NOMO-1 (cell line): ENCODE measurements around the gene GLOD4.
A peak's percentile ranks its signal among the peaks of the same experiment; 100 is the strongest.
"Not testable (repeated sequence)": the region's sequence is repeated elsewhere in the genome, so short reads cannot be mapped to it uniquely, and the experiment has no call there.

ENCODE experiments used
- DNase-seq, 2 experiments: peaks; one replicate each; lab custom pipeline; 2025; ENCODE audit not compliant: unreplicated experiment in 2 of 2; lab: John Stamatoyannopoulos, UW

GLOD4 gene

DNA sequence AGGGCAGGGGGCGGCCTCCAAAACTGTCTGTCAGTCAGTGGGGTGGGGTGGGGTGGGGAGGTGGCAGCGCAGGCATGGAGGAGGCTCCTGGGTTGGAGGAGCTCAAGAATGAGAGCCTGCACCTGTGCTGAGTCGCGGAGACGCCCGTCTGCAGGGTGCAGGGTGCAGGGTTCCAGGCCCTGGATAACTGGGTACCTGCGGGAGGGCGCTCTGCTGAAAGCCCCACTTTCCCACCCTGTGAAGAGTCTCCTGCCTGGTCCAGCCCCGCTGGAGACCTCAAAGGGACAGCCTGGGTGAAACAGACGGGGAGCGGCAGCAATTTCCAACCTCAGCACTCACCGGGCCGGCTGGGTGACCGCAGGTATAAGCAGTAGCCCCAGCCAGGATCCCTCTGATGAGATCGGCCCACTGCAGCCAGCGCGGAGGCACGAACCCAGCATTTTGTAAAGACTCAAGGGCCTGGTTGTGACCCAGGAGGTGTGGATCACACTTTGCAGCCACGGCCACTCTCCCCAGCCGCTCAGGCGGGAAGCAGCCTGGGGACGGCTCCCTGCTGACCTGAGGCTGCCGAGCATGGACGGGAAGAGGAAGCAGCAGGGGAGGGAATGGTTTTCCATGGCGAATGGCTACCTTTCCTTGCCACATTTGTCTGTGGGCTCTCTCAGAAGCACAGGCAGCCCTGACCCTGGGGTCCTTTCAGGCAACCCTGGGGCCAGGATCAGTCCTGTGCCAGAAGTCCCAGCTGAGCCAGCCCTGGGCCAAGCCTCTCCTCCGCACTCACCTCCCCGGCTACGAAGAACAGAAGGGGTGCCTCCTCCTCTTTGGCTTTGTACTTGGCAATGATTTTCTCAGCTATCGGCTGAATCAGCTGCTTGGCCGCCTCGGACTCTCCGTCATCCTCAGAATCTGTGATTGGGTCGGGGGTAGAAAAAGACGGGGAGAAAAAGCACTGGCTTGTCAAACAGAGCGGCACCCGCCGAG is 21.1 kb upstream of the GLOD4 start:
- DNase-seq, result no peak

DNA sequence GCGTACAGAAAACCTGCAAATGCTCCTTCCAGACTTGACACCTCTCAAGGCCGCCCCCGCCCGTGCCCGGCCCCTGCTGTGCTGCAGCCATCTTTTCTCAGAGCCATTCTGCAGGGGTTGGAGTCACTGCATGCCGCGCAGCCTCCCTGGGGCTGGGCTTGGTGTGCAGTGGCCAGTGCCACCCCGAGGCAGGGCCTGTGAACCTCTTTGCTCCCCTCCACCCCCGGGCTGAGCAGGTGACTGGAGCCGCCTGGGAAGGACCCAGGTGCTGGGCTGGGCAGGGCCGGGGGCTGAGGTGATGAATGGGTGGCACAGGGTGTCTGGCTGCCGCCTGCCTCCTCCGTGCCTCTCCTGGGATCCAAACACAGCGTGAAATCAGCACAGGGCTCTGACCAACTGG is 20.4 kb upstream of the GLOD4 start:
- DNase-seq, result no peak

DNA sequence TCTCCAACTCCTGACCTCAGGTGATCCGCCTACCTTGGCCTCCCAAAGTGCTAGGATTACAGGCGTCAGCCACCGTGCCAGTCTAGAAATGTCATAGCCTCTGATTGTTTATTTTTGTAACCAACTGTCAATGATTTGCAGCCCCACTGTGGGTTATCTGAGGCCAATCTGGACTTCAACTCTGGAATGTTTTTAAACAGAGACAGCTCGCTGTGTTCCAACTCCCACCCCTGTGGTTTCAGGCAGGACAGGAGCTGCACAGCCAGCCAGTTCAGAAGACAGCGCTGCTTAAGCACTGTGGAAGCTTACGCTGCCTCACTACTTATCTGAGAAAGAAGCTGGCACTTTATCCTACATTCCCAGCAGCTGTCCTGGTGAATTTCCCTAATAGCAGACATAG is 19.6 kb upstream of the GLOD4 start:
- DNase-seq, result no peak

DNA sequence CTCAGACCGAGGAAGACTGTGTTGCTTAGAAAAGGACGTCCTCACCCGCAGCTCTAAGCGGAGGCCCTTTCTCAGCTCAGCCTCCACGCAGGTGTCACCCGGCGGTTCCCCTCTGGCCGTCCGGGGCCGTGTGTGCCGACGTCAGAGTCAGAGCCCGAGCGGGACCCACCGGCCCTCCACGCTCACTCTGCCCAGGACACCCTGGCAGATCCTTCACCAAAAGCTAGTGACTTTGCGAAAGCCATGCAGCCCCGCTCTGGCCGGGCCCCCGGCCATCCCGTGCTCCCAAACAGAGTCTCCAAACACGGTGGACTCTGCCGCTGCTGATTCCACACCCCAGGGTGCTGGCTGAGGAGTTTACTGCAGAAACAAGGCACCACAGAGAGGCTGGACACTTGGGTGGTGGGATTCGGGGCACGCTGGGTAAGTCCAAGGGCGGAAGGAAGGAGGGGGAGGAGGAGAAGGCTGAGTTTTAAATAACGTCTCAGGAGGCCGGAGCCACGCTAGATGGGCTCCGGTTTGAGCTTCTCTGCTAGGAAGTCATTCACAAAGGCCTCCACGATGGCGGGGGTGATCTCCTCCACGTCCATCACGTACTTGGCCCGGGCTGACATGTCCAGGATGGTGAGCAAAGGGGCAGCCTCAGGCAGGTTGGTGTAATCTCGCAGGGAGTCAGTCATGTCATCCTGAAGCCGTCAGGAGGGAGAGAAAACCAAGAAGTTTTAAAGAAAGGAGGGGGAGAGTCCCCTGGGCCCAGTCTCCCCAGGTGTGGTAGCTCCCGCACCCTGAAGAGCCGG is 18.6 kb upstream of the GLOD4 start:
- no peak for DNase-seq

DNA sequence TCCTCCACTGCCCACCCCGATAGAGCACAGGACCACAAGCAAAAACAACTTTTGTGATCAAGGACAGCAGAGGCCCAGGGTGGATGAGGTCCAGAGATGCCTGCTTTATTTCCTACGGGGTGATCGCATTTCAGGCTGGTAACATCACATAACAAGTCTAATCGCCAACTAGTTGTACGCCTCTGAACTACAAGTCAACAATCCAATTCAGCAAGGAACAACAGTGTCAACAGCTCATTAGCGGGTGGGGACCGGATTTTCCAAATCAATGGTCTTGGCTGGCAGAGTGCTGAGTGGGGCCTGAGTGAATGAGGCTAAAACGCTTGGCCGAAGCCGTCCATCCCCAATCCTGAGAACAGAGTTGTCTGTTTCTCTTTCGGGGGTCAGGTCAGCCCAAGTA is 17.2 kb upstream of the GLOD4 start:
- DNase-seq, result no peak

DNA sequence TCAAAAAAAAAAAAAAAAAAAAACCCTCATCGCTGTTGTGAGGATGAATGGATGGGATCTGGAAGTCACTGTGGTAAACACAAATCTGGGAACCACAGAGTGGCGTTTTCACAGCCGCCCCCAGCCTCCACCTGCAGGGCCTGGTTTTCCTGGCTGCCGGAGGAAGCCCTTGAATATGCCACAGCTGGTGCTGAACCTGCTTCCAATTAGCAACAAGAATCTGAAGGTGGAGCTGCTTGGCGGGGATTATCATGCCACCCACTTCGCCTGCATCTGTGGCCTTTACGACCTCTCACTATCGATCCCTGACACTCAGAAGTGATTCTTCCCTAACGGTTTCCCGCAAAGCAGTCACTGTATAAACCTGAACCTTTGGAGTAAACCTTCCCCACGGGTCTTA is 16.2 kb upstream of the GLOD4 start:
- no peak for DNase-seq

DNA sequence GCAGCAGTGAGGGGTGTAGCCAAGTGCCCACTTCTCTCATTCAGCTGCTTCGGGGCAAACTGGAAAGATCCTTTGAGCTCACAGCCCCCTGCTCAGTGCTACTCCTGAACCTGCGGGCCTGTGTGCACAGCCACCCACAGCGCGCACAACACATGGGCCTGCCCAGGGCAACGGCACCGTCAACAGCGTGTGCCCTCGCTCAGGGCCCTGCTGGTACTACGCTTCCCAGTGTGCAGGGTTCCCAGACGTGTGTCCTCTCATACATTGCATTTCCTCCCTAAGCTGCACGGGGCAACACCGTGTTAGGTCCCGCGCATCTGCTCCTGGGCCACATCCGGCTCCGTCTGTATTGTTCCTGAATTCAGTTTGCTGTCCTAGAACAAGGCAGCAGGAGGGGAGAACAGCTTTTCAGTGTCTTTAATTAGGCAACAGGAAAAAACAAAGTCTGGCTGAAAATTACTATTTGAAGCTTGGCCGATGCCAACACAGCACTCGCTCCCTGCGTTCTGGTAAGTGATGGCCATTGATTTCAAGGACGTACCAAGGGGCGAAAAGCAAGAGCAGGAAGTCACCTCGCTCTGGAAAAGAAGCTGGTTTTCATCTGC is 15.3 kb upstream of the GLOD4 start:
- DNase-seq, result no peak

DNA sequence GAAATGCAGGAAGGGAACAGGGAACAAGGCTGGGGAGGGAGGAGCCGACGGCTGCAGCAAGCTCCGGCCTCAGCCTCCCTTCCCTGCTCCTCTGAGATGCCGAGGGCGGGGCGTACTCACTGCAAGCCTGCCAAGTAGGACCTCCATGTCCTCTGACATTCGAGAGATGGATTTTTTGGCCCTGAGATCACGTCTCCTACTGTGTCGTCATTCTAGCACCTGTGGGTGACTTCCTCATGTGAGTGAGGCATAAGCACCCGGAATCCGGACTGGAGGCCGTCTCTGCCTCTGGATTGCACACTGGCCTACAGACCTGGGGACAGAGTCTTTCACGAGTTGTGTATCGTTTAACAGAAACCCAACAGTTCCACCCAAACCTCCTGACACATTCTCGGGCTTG is 14.5 kb upstream of the GLOD4 start:
- no peak for DNase-seq

DNA sequence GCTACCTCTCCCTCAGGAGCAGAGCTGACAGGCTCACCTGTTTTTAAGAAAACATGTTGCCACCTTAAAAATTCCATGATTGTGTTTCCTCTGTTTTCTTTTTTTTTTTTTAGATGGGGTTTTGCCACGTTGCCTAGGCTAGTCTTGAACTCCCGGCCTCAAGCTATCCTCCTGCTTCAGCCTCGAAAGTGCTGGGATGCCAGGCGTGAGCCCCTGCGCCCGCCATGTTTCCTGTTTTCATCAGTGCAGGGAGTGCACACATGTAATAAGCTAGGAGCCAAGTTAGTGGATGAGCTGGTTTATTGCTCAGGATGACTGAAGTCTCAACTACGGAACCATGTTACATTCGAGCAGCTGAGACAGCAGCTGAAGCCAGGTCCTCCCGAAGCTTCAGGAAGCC is 13.6 kb upstream of the GLOD4 start:
- DNase-seq, result no peak

DNA sequence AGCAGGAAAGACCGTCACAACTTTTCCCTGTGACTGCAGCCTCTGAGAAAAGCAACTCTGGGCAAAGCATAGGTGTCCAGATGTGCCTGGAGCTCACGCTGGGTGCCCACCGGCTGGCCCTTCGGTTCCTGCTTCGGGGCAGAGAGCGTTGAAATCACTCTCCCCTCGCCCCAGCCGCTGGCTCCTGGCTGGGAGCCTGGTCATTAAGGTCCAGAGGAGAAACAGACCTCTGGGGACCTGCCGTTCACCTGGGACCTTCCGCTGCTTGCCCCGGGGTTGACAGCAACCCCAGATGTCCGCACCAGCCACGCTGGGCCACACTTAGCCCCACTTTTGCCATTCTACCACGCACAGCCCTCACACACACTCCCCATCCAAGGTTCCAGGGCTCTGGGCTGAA is 13.2 kb upstream of the GLOD4 start:
- DNase-seq, result no peak

DNA sequence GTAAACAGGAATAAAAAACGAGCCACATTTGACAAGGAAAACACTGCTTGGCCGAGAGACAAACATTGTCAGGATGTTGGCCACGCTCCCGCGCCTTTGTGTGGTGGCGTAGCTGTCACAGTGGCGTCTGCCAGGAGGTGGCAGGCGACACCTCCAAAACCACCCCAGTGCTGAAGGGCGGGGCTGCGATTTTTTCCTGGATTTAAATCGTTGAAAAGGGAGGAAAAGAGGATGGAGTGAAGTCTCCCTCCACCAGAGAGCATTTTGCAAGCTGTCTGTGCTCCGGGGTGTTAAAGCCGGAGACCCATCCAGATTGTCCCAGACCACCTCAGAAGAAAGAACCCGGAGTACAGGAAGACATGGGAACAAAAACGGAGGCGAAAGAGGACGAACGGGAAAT is 12.8 kb upstream of the GLOD4 start:
- peak; percentile 2 to 17 for DNase-seq

DNA sequence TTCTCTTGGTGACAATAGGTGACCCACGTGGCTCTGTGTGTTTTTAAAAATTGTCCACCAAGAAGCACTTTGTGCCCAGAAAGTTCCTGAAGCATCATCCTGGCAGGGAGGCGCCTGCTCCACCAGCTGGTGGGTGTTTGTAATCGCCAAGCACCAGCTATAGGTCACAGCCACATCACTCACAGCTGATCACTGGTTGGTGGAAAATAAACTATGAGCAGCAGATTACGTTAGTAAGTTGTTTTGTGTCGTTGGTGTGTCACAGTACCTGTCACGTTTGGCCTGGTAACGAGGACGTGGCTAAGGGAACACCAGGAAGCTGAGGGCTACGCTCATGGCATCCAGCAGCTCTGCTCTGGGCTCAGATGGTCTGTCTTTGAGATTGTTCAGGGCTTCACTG is 10.2 kb upstream of the GLOD4 start:
- no peak for DNase-seq

DNA sequence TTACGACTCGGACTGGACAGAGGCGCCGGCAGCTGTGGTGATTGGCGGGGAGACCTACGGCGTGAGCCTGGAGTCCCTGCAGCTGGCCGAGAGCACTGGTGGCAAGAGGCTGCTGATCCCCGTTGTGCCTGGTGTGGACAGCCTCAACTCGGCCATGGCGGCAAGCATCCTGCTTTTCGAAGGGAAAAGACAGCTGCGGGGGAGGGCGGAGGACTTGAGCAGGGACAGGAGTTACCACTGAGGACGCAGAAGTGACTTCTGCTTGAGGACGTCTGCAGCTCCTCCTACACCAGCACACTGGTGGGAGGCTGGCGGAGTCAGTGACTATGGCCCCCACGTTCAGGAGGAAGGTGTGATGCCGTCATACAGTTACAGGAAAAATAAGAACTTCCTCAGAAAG is 9.7 kb upstream of the GLOD4 start:
- no peak for DNase-seq

DNA sequence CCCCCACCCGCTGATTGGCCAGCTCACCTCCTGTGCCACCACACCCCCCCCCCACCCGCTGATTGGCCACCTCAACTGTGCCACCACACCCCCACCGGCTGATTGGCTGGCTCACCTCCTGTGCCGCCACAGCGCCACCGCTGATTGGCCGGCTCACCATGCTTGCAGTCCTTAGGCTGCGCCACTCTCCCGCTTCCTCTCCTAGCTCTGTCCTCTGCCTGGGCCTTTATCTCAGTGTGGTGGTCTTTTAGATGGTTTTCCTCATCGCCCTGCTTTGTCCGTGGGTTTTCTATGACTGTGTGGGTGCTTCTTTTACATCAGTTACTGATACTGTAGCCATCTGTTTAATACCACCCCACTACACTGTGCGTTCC is 8.8 kb upstream of the GLOD4 start:
- not testable (repeated sequence) for DNase-seq

DNA sequence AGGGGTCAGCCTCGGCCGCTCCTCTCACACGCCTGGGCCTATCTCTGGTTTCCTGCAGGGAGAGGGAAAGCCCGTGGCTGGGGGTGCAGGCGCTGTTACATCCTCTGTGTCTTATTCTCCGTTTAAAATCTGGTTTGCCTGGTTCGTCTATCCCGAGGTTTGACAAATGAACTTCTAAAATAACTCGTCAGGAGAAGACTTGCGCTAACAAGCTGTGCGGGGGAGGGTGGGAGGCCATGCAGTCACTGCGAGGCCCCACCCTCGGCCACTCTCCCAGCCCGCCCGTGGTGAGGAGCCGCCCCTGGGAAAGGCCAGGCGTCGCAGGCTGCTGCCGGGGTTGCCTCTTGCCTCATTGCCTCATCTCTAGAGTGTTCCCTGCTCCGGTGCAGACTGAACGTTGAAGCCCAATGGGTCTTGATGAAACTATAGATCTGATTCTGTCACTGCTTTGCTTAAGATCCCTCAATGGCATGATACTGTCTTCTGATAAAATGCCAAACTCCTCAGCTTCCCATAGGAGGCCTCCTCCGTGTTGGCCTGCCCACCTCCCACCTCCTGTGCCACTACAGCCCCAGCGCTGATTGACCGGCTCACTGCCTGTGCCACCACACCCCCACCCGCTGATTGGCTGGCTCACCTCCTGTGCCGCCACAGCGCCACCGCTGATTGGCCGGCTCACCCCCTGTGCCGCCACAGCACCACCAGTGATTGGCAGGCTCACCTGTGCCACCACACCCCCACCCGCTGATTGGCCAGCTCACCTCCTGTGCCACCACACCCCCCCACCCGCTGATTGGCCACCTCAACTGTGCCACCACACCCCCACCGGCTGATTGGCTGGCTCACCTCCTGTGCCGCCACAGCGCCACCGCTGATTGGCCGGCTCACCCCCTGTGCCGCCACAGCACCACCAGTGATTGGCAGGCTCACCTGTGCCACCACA is 8.1 kb upstream of the GLOD4 start:
- not testable (repeated sequence) for DNase-seq

DNA sequence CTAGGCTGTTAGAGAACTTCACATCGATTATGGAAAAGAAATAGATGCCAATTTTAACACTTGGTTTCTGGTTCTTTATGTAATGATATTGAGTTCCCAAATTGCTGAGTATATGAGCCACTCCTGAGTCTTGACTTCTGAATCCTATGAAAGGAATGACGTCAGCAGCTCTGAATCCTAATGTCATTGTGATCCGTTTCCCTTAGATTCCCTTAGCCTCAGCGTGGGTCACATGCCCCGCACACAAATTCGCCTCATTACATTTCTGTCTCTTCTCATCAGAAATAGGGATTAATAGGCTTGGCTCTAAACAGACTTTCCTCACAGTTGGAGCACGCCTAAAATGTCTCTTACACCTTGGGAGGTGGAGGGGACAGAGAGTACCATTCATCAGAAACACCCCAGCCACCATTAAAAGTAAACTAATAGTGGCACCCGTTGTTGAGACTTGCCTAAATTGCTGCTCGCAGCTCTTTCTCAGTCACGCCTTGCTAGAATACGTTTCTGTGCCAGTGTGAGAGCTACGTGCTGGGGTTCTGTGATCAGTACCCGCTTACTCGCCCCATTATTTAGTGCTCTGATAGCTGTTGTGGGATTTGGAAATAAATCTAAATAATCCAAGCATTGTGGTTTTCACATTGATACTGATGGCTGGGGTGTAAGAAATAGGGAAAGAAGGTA is 7.2 kb upstream of the GLOD4 start:
- no peak for DNase-seq

DNA sequence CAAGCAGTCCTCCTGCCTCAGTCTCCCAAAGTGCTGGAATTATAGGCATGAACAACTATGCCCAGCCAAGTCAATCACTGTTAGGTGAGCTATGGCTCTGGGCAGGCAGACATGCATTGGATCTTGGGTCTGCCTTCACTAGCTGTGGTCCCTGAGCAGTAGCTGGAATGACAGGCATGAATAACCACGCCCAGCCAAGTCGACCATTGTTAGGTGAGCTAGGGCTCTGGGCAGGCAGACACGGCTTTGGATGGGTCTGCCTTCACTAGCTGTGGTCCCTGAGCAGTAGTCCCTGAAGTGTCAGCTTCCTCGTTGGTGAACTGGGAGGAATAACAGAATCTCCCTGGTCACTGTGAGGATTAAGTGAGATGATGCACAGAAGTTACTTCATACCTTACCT is 6.5 kb upstream of the GLOD4 start:
- no peak for DNase-seq

DNA sequence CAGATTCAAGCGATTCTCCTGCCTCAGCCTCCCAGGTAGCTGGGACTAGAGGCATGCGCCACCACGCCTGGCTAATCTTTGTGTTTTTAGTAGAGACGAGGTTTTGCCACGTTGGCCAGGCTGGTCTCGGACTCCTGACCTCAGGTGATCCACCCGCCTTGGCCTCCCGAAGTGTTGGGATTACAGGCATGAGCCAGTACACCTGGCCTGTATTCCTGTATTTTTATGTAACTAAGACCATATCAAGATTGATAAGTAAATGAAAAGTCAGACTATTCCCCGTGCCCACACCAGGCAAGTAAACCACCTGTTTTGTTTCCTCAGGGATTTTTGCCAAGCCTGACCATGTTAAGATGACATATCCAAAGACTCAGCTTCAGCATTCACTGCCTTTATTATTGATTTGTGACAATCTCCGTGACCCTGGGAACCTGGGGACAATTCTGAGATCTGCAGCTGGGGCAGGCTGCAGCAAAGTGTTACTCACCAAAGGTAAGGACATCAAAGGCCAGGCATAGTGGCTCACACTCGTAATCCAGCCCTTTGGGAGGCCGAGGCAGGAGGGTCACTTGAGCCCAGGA is 5.7 kb upstream of the GLOD4 start:
- no peak for DNase-seq

DNA sequence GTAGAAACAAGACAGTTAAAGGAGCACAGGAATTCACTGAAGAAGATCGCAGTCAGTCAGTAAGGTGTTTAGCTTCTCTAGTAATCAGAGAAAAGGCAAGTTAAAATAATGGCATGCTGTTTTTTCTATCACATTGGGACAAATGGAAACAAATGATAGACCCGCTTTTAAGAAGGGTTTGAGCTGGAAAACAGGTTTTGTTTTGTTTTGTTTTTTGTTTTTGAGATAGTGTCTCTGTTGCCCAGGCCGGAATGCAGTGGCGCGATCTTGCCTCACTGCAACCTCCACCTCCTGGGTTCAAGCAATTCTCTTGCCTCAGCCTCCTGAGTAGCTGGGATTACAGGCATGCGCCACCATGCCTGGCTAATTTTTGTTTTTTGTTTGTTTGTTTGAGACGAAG is 3.8 kb upstream of the GLOD4 start:
- not testable (repeated sequence) for DNase-seq

DNA sequence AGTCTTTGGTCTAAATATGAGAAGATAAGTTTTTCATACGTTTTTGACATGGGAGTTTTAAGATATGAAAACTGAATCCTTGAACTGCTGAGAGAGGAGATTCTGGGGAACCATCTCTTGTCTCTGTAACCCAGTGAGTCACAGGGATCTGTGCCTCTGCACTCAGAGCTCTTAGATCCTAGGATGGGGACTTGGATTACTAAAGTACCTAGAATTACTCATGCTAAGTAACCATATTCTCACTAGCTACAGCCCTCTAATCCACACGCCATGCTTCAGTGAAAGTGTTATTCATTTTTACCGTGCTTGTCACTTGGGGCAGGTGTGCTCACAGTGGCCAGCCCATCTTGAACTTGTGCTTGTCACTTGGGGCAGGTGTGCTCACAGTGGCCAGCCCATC is 2.1 kb upstream of the GLOD4 start:
- no peak for DNase-seq
